ENCODE results near the gene EGLN3.

- TF ChIP-seq CTCF (IDR thresholded peaks at IDR 0.05; ENCODE audit: insufficient read depth, low read length, poor library complexity, severe bottlenecking) (no peak), EZH2phosphoT487 (conservative IDR thresholded peaks at IDR 0.05; ENCODE audit: low read length) (no peak)
These were observed 16.3 kb upstream of the EGLN3 start for GRCh38 chr14:33967138-33967537.

Measured in SU-DHL-6 (cell line).